Hepatocyte (in vitro differentiated cells): ENCODE data around the gene SHC3.

ENCODE experiments used
- EZH2phosphoT487 ChIP-seq: fragments of 200-600 bp; sonication (generic); IDR thresholded peaks from one replicate; pipeline ENCODE4 v1.6.1; 2018; ENCODE audit warnings: antibody characterized with exemption, mild to moderate bottlenecking, low read depth, moderate library complexity; ENCODE audit not compliant: unreplicated experiment, severe bottlenecking
- TF ChIP-seq, protein P1 (sequence below): fragments of 200-600 bp; sonication (generic); IDR thresholded peaks from 2 replicates; pipeline ENCODE4 v1.5.1; 2016; ENCODE audit warnings: antibody characterized with exemption, mild to moderate bottlenecking; ENCODE audit not compliant: poor library complexity

DNA sequence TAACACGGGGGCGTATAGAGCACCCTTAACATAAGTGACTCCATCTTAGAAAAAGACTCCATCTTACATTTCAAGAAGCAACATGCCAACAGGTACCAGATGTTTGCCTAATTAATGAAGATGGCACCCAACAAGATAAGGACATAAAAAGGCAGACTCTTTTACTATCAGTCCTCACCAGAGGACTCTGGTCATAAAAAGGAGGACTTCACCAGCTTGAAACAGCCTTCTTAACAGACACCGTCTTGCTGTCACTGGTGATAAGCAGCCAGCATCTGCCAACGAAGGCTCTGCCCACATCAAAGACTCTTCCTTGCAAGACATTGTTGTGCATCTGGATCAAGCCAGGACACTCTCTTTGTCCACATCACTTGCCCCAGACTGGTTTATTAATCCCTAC is 107.0 kb downstream of the SHC3 start:
- TF ChIP-seq, protein P1, sequence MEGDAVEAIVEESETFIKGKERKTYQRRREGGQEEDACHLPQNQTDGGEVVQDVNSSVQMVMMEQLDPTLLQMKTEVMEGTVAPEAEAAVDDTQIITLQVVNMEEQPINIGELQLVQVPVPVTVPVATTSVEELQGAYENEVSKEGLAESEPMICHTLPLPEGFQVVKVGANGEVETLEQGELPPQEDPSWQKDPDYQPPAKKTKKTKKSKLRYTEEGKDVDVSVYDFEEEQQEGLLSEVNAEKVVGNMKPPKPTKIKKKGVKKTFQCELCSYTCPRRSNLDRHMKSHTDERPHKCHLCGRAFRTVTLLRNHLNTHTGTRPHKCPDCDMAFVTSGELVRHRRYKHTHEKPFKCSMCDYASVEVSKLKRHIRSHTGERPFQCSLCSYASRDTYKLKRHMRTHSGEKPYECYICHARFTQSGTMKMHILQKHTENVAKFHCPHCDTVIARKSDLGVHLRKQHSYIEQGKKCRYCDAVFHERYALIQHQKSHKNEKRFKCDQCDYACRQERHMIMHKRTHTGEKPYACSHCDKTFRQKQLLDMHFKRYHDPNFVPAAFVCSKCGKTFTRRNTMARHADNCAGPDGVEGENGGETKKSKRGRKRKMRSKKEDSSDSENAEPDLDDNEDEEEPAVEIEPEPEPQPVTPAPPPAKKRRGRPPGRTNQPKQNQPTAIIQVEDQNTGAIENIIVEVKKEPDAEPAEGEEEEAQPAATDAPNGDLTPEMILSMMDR = no peak
- TF ChIP-seq EZH2phosphoT487 = no peak
